Neutrophil (primary cell): ENCODE measurements around the gene FAM135A.

Experiments
- H3K27ac ChIP-seq: fragments of 200-600 bp; sonication (generic); 2 replicates; pipeline ENCODE4 v1.5.1; 2016; ENCODE audit warnings: mild to moderate bottlenecking, moderate library complexity
- H3K27me3 ChIP-seq: fragments of 200-600 bp; sonication (generic); 2 replicates; pipeline ENCODE4 v1.6.0; 2016; ENCODE audit warnings: mild to moderate bottlenecking
- H3K36me3 ChIP-seq: fragments of 200-600 bp; sonication (generic); 2 replicates; pipeline ENCODE4 v1.5.1; 2017
- H3K4me1 ChIP-seq, 2 experiments: fragments of 200-600 bp in 1 of 2; sonication (generic) in 1 of 2; 1 replicate in 1 of 2; 2 replicates in 1 of 2; pipeline versions ENCODE4 v1.5.1 to v1.6.1; 2013 to 2016; ENCODE audit warnings: low read depth in 1 of 2, low read length in 1 of 2, mild to moderate bottlenecking in 1 of 2, moderate library complexity in 1 of 2; ENCODE audit not compliant: control insufficient read depth in 1 of 2, insufficient read depth in 1 of 2
- H3K4me3 ChIP-seq, 2 experiments: fragments of 200-600 bp in 1 of 2; sonication (generic) in 1 of 2; 1 replicate in 1 of 2; 2 replicates in 1 of 2; pipeline ENCODE4 v1.5.1; 2013 to 2016; ENCODE audit warnings: low read depth in 1 of 2, low read length in 1 of 2, mild to moderate bottlenecking in 1 of 2, moderate library complexity in 1 of 2
- H3K9me3 ChIP-seq: fragments of 200-600 bp; sonication (generic); 2 replicates; pipeline ENCODE4 v1.5.1; 2016
- CTCF ChIP-seq: fragments of 200-600 bp; sonication (generic); IDR thresholded peaks from 2 replicates; pipeline ENCODE4 v1.5.1; 2016; ENCODE audit warnings: antibody characterized with exemption

FAM135A gene

GRCh38 chr6:70586114-70586513 lies 172.8 kb downstream of the FAM135A start:
- Histone ChIP-seq H3K9me3 (no peaks in the 10 kb centered on the region), H3K4me1 (no peaks in the 10 kb centered on the region), H3K36me3 (peaks cover 73% of the 10 kb centered on the region), H3K4me3 (no peak overlapping the region), H3K27ac (no peak overlapping the region), H3K27me3 (no peaks in the 10 kb centered on the region)
- TF ChIP-seq CTCF = no peak

- H3K4me1 ChIP-seq = no peaks in the 10 kb centered on the region
- peaks cover 31% of the 10 kb centered on the region for H3K36me3 ChIP-seq
- no peak overlapping the region for H3K27ac ChIP-seq
- no peak for TF ChIP-seq CTCF
- H3K4me3 ChIP-seq = no peak overlapping the region
- H3K27me3 ChIP-seq = no peaks in the 10 kb centered on the region
- no peaks in the 10 kb centered on the region for H3K9me3 ChIP-seq
Observed at GRCh38 chr6:70590400-70590799, 177.1 kb downstream of the FAM135A start.

- H3K4me3 ChIP-seq = no peak overlapping the region
- no peaks in the 10 kb centered on the region for H3K9me3 ChIP-seq
- no peaks in the 10 kb centered on the region for H3K27me3 ChIP-seq
- peaks cover 21% of the 10 kb centered on the region for H3K36me3 ChIP-seq
- TF ChIP-seq CTCF = no peak
- no peaks in the 10 kb centered on the region for H3K4me1 ChIP-seq
- H3K27ac ChIP-seq = no peak overlapping the region
Observed at GRCh38 chr6:70592391-70593117, 179.2 kb downstream of the FAM135A start.

GRCh38 chr6:70593118-70593486 lies 179.8 kb downstream of the FAM135A start:
- Histone ChIP-seq H3K9me3 (no peaks in the 10 kb centered on the region), H3K36me3 (peaks cover 16% of the 10 kb centered on the region), H3K27ac (no peak overlapping the region), H3K4me1 (no peaks in the 10 kb centered on the region), H3K4me3 (no peak overlapping the region), H3K27me3 (no peaks in the 10 kb centered on the region)
- no peak for TF ChIP-seq CTCF

- Histone ChIP-seq H3K36me3 (no peaks in the 10 kb centered on the region), H3K9me3 (no peaks in the 10 kb centered on the region), H3K4me1 (no peaks in the 10 kb centered on the region), H3K27me3 (no peaks in the 10 kb centered on the region), H3K27ac (no peak overlapping the region), H3K4me3 (no peak overlapping the region)
- TF ChIP-seq CTCF = no peak
Observed at GRCh38 chr6:70599187-70599586, 185.9 kb downstream of the FAM135A start.
